ENCODE results near the gene PPP2R1A.
"Not testable (repeated sequence)": the region's sequence is repeated elsewhere in the genome, so short reads cannot be mapped to it uniquely, and the experiment has no call there.

PPP2R1A gene

GRCh38 chr19:52200755-52201391 lies 11.0 kb downstream of the PPP2R1A start:
- not testable (repeated sequence) for H3K9ac ChIP-seq (ENCODE audit: low read length); H3K4me1 ChIP-seq (ENCODE audit: low read length); H3K4me2 ChIP-seq (ENCODE audit: low read depth, low read length); H3K9me2 ChIP-seq (replicated peaks; ENCODE audit: insufficient read depth, low read length); H4K20me1 ChIP-seq (ENCODE audit: insufficient read depth, low read length); H3F3A ChIP-seq (ENCODE audit: insufficient read depth, low read length); H3K9me3 ChIP-seq (replicated peaks; ENCODE audit: insufficient read depth, low read length); H3K27ac ChIP-seq (ENCODE audit: low read length); H3K27me3 ChIP-seq (replicated peaks; ENCODE audit: insufficient read depth, low read length); DNase-seq; H3K4me3 ChIP-seq (ENCODE audit: low read length); H2AFZ ChIP-seq (ENCODE audit: low read length)
- H3K36me3 ChIP-seq (replicated peaks; ENCODE audit: insufficient read depth, low read length): peaks cover 18% of the 10 kb centered on the region
- peaks cover 92% of the 10 kb centered on the region for H3K79me2 ChIP-seq (ENCODE audit: low read length)

GRCh38 chr19:52206481-52206880 lies 16.6 kb downstream of the PPP2R1A start:
- H3K4me3 ChIP-seq (ENCODE audit: low read length): no peak overlapping the region
- no peaks in the 10 kb centered on the region for H4K20me1 ChIP-seq (ENCODE audit: insufficient read depth, low read length)
- H3K79me2 ChIP-seq (ENCODE audit: low read length): peaks cover 79% of the 10 kb centered on the region
- H3K4me1 ChIP-seq (ENCODE audit: low read length): no peaks in the 10 kb centered on the region
- H3K9me3 ChIP-seq (replicated peaks; ENCODE audit: insufficient read depth, low read length): no peaks in the 10 kb centered on the region
- H3F3A ChIP-seq (ENCODE audit: insufficient read depth, low read length): no peaks in the 10 kb centered on the region
- H3K27ac ChIP-seq (ENCODE audit: low read length): no peak overlapping the region
- no peak overlapping the region for H3K9ac ChIP-seq (ENCODE audit: low read length)
- no peak overlapping the region for H2AFZ ChIP-seq (ENCODE audit: low read length)
- DNase-seq: no peak
- no peak for TF ChIP-seq CTCF (IDR thresholded peaks at IDR 0.05; ENCODE audit: low read length)
- no peak for TF ChIP-seq EZH2phosphoT487 (IDR thresholded peaks at IDR 0.05; ENCODE audit: low read length)
- no peaks in the 10 kb centered on the region for H3K9me2 ChIP-seq (replicated peaks; ENCODE audit: insufficient read depth, low read length)
- H3K27me3 ChIP-seq (replicated peaks; ENCODE audit: insufficient read depth, low read length): no peaks in the 10 kb centered on the region
- peaks cover 22% of the 10 kb centered on the region for H3K36me3 ChIP-seq (replicated peaks; ENCODE audit: insufficient read depth, low read length)
- H3K4me2 ChIP-seq (ENCODE audit: low read depth, low read length): no peak overlapping the region

GRCh38 chr19:52211203-52211602 lies 21.4 kb downstream of the PPP2R1A start:
- H3K27ac ChIP-seq (ENCODE audit: low read length): no peak overlapping the region
- H2AFZ ChIP-seq (ENCODE audit: low read length): no peak overlapping the region
- H3K4me1 ChIP-seq (ENCODE audit: low read length): no peaks in the 10 kb centered on the region
- H3K9me3 ChIP-seq (replicated peaks; ENCODE audit: insufficient read depth, low read length): no peaks in the 10 kb centered on the region
- H3K4me2 ChIP-seq (ENCODE audit: low read depth, low read length): no peak overlapping the region
- no peak for DNase-seq
- no peak overlapping the region for H3K4me3 ChIP-seq (ENCODE audit: low read length)
- no peak overlapping the region for H3K9ac ChIP-seq (ENCODE audit: low read length)
- no peaks in the 10 kb centered on the region for H3K9me2 ChIP-seq (replicated peaks; ENCODE audit: insufficient read depth, low read length)
- H3K27me3 ChIP-seq (replicated peaks; ENCODE audit: insufficient read depth, low read length): no peaks in the 10 kb centered on the region
- H4K20me1 ChIP-seq (ENCODE audit: insufficient read depth, low read length): no peaks in the 10 kb centered on the region
- no peaks in the 10 kb centered on the region for H3F3A ChIP-seq (ENCODE audit: insufficient read depth, low read length)
- peaks cover 20% of the 10 kb centered on the region for H3K36me3 ChIP-seq (replicated peaks; ENCODE audit: insufficient read depth, low read length)
- H3K79me2 ChIP-seq (ENCODE audit: low read length): peaks cover 35% of the 10 kb centered on the region
- TF ChIP-seq EZH2phosphoT487 (IDR thresholded peaks at IDR 0.05; ENCODE audit: low read length) (no peak), EZH2 (optimal IDR thresholded peaks at IDR 0.05; ENCODE audit: low read depth, low read length) (no peak), CTCF (IDR thresholded peaks at IDR 0.05; ENCODE audit: low read length) (no peak)

GRCh38 chr19:52211926-52212571 lies 22.2 kb downstream of the PPP2R1A start:
- no peaks in the 10 kb centered on the region for H3F3A ChIP-seq (ENCODE audit: insufficient read depth, low read length)
- H4K20me1 ChIP-seq (ENCODE audit: insufficient read depth, low read length): no peaks in the 10 kb centered on the region
- peaks cover 27% of the 10 kb centered on the region for H3K79me2 ChIP-seq (ENCODE audit: low read length)
- no peaks in the 10 kb centered on the region for H3K9me3 ChIP-seq (replicated peaks; ENCODE audit: insufficient read depth, low read length)
- H3K9me2 ChIP-seq (replicated peaks; ENCODE audit: insufficient read depth, low read length): no peaks in the 10 kb centered on the region
- peaks cover 11% of the 10 kb centered on the region for H3K36me3 ChIP-seq (replicated peaks; ENCODE audit: insufficient read depth, low read length)
- no peak for TF ChIP-seq EZH2phosphoT487 (IDR thresholded peaks at IDR 0.05; ENCODE audit: low read length)
- no peak for TF ChIP-seq EZH2 (optimal IDR thresholded peaks at IDR 0.05; ENCODE audit: low read depth, low read length)
- TF ChIP-seq CTCF (IDR thresholded peaks at IDR 0.05; ENCODE audit: low read length): no peak
- H3K9ac ChIP-seq (ENCODE audit: low read length): no peak overlapping the region
- H3K4me2 ChIP-seq (ENCODE audit: low read depth, low read length): no peak overlapping the region
- DNase-seq: no peak
- H3K27me3 ChIP-seq (replicated peaks; ENCODE audit: insufficient read depth, low read length): no peaks in the 10 kb centered on the region
- H3K4me1 ChIP-seq (ENCODE audit: low read length): no peaks in the 10 kb centered on the region
- no peak overlapping the region for H3K27ac ChIP-seq (ENCODE audit: low read length)
- H2AFZ ChIP-seq (ENCODE audit: low read length): no peak overlapping the region
- no peak overlapping the region for H3K4me3 ChIP-seq (ENCODE audit: low read length)
